ENCODE results near the gene GAREM1.

The GAREM1 gene

GRCh38 chr18:32360682-32361345 lies 109.9 kb downstream of the GAREM1 start:
- no peaks in the 10 kb centered on the region for H3K9me3 ChIP-seq (ENCODE audit: low read length)
- H3K27me3 ChIP-seq (ENCODE audit: insufficient read depth, low read length) = no peaks in the 10 kb centered on the region
- H3K4me2 ChIP-seq (ENCODE audit: low read length) = no peak overlapping the region
- no peak for TF ChIP-seq CTCF (IDR thresholded peaks at IDR 0.05; ENCODE audit: low read length)
- TF ChIP-seq EZH2 (IDR thresholded peaks at IDR 0.05; ENCODE audit: borderline replicate concordance, low read length) = no peak
- no peaks in the 10 kb centered on the region for H3K36me3 ChIP-seq (ENCODE audit: insufficient read depth, low read length)
- H2AFZ ChIP-seq (ENCODE audit: low read length) = no peak overlapping the region
- H3K79me2 ChIP-seq (ENCODE audit: insufficient read depth, low read length) = no peaks in the 10 kb centered on the region
- no peaks in the 10 kb centered on the region; the same call in 1 of the 2 replicates for H4K20me1 ChIP-seq (ENCODE audit: insufficient read depth, low read length)
- no peak overlapping the region for H3K9ac ChIP-seq (ENCODE audit: low read length)
- H3F3A ChIP-seq (ENCODE audit: insufficient read depth, low read length) = no peaks in the 10 kb centered on the region
- H3K4me1 ChIP-seq (ENCODE audit: insufficient read depth, low read length, severe bottlenecking) = no peaks in the 10 kb centered on the region
- H3K27ac ChIP-seq (ENCODE audit: low read depth, low read length, poor library complexity, severe bottlenecking) = no peak overlapping the region
- H3K9me2 ChIP-seq (ENCODE audit: low read depth, low read length) = no peaks in the 10 kb centered on the region
- no peak overlapping the region for H3K4me3 ChIP-seq (ENCODE audit: low read depth, low read length, poor library complexity, severe bottlenecking)

- no peaks in the 10 kb centered on the region; the same call in 1 of the 2 replicates for H4K20me1 ChIP-seq (ENCODE audit: insufficient read depth, low read length)
- no peaks in the 10 kb centered on the region for H3K9me2 ChIP-seq (ENCODE audit: low read depth, low read length)
- no peak overlapping the region for H3K9ac ChIP-seq (ENCODE audit: low read length)
- H3K9me3 ChIP-seq (ENCODE audit: low read length) = no peaks in the 10 kb centered on the region
- H3K4me1 ChIP-seq (ENCODE audit: insufficient read depth, low read length, severe bottlenecking) = no peaks in the 10 kb centered on the region
- H3K27ac ChIP-seq (ENCODE audit: low read depth, low read length, poor library complexity, severe bottlenecking) = no peak overlapping the region
- H2AFZ ChIP-seq (ENCODE audit: low read length) = no peak overlapping the region
- TF ChIP-seq EZH2 (IDR thresholded peaks at IDR 0.05; ENCODE audit: borderline replicate concordance, low read length) (no peak), CTCF (IDR thresholded peaks at IDR 0.05; ENCODE audit: low read length) (no peak)
- H3K4me3 ChIP-seq (ENCODE audit: low read depth, low read length, poor library complexity, severe bottlenecking) = no peak overlapping the region
- no peaks in the 10 kb centered on the region for H3K79me2 ChIP-seq (ENCODE audit: insufficient read depth, low read length)
- H3K27me3 ChIP-seq (ENCODE audit: insufficient read depth, low read length) = no peaks in the 10 kb centered on the region
- no peak overlapping the region for H3K4me2 ChIP-seq (ENCODE audit: low read length)
- H3F3A ChIP-seq (ENCODE audit: insufficient read depth, low read length) = no peaks in the 10 kb centered on the region
- no peaks in the 10 kb centered on the region for H3K36me3 ChIP-seq (ENCODE audit: insufficient read depth, low read length)
Observed at GRCh38 chr18:32358529-32358928, 112.2 kb downstream of the GAREM1 start.

- no peaks in the 10 kb centered on the region for H3K27me3 ChIP-seq (ENCODE audit: insufficient read depth, low read length)
- no peaks in the 10 kb centered on the region for H3F3A ChIP-seq (ENCODE audit: insufficient read depth, low read length)
- no peak overlapping the region for H3K4me3 ChIP-seq (ENCODE audit: low read depth, low read length, poor library complexity, severe bottlenecking)
- TF ChIP-seq CTCF (IDR thresholded peaks at IDR 0.05; ENCODE audit: low read length) (peak; percentile 24; the same call in 1 of the 2 replicates), EZH2 (IDR thresholded peaks at IDR 0.05; ENCODE audit: borderline replicate concordance, low read length) (no peak)
- no peaks in the 10 kb centered on the region for H4K20me1 ChIP-seq (ENCODE audit: insufficient read depth, low read length)
- H3K4me2 ChIP-seq (ENCODE audit: low read length) = no peak overlapping the region
- H3K4me1 ChIP-seq (ENCODE audit: insufficient read depth, low read length, severe bottlenecking) = no peaks in the 10 kb centered on the region
- H3K79me2 ChIP-seq (ENCODE audit: insufficient read depth, low read length) = no peaks in the 10 kb centered on the region
- no peak overlapping the region for H2AFZ ChIP-seq (ENCODE audit: low read length)
- no peaks in the 10 kb centered on the region for H3K9me2 ChIP-seq (ENCODE audit: low read depth, low read length)
- H3K9me3 ChIP-seq (ENCODE audit: low read length) = no peaks in the 10 kb centered on the region
- H3K27ac ChIP-seq (ENCODE audit: low read depth, low read length, poor library complexity, severe bottlenecking) = no peak overlapping the region
- no peak overlapping the region for H3K9ac ChIP-seq (ENCODE audit: low read length)
- no peaks in the 10 kb centered on the region for H3K36me3 ChIP-seq (ENCODE audit: insufficient read depth, low read length)
Observed at GRCh38 chr18:32358075-32358474, 112.6 kb downstream of the GAREM1 start.
